Measurements from ENCODE around the gene RPS25. TPM values are rescaled to one million over a fixed set of nuclear protein-coding genes. Genes with fewer than 3 reads are reported as not detected.
"Not testable (repeated sequence)": the region's sequence is repeated elsewhere in the genome, so short reads cannot be mapped to it uniquely, and the experiment has no call there.

Gene RPS25
- 1,000 to 10,000 TPM; 1,115 to 1,170 TPM for total RNA-seq

DNA sequence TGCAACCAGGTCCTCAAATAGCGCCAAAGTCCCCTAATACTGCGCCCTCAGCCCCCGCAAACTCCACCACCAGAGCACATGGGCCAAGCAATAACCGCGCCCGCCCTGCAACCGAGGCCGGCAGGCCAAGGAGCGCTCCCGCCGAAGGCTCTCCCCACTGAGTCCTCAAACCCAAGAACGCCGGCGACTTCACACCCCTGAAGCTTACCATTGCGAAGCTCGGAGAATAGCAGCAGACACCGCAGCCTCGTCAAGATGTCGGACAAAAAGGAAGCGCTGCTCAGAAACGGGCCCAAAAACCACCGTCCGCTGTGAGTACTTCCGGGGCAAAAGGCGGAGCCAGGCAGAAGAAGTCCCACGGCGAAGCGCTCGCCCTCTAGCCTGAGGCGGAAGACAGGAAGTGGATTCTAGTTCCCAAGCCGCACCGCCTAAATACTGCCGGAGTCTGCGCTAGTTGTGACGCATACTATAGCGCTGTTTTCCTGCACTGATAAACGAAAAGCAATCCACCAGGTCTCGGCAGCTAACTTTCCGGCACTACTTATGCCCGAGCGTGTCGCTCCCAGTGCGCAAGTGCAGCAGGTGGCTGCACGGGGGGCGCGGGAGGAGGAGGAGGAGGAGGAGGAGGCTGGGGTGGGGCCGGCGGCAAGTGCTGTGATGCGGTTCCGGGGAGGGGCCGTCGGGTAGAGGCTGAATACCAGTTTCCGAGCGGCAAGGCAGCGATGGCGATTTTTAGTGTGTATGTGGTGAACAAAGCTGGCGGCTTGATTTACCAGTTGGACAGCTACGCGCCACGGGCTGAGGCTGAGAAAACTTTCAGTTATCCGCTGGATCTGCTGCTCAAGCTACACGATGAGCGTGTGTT, at the start of gene RPS25, which contains the start of gene TRAPPC4:
Gene RPS25 (minus strand): TSS at position 270 of the 865 bp plus-strand sequence. CDS start 59 bp downstream, at position 211.
Gene TRAPPC4 (plus strand): TSS at position 693 of the 865 bp plus-strand sequence. CDS start 30 bp downstream, at position 723.
- POLR2A ChIA-PET = interaction anchor here (0.6 to 4.1 kb wide), 17 partner anchors 9 to 278 kb away, joined by 3 to 37 read pairs (median 4); partner anchors contain the start of genes CENATAC, DDX6, HYOU1 and SLC37A4
- Mint-ChIP-seq H3K27ac (peak within 1 kb of the TSS; percentile 100), H3K9me3 (ENCODE audit: insufficient read depth) (no peaks in the 10 kb centered on the region), H3K36me3 (ENCODE audit: low read depth) (peaks cover 77% of the 10 kb centered on the region), H3K4me3 (peak within 1 kb of the TSS; percentile 99), H3K27me3 (ENCODE audit: low read depth) (no peaks in the 10 kb centered on the region), H3K4me1 (ENCODE audit: low read depth) (peaks cover 48% of the 10 kb centered on the region)
- DNase-seq = peak; percentile 98
- peak; percentile 93 for ATAC-seq
- CTCF ChIA-PET = interaction anchor here (0.7 to 2.5 kb wide), 6 partner anchors 13 to 92 kb away, joined by 3 to 12 read pairs (median 4); partner anchors contain the start of genes BCL9L, CENATAC and SLC37A4

DNA sequence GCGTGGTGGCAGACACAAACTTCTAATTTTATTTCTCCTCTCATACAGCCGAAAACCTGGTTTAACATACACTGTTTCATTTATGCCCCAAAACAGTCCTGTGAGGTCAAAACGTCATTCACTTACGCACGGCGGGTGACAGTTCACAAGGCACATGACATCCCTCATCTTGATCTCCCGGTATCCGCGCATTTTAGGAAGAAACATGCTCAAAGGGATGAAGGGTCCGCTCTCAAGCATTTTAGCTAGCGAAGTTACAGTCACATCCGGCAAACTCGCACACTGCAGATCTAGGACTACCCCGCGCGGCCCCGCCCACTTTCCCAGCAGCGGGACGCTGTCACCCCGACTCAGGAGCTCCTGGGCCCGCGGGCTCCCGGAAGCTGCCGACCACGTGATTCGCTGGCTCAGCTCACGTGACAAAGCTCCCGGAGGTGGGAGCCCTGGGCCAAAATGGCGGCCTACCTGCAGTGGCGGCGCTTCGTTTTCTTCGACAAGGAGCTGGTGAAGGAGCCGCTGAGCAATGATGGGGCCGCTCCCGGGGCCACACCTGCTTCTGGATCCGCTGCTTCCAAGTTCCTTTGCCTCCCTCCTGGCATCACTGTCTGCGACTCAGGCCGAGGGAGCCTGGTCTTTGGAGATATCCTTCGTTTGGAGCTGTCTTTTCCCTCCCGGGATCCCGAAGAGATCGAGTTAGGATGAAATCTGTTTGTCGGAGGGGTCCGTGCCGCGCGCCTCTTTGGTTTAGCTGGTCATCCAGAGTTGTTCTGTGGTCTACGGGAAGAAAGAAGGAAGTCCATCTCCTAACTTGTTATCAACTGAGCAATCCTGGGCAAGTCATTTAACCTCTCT, 49.5 kb upstream of the RPS25 start, which contains the start of gene VPS11:
Gene VPS11 (plus strand): TSS at position 448 of the 852 bp plus-strand sequence. CDS start 6 bp downstream, at position 454.
- Mint-ChIP-seq H3K4me3 (peak within 1 kb of the TSS; percentile 89), H3K9me3 (ENCODE audit: insufficient read depth) (no peaks in the 10 kb centered on the region), H3K36me3 (ENCODE audit: low read depth) (peaks cover 25% of the 10 kb centered on the region), H3K27me3 (ENCODE audit: low read depth) (no peaks in the 10 kb centered on the region), H3K4me1 (ENCODE audit: low read depth) (peaks cover 44% of the 10 kb centered on the region), H3K27ac (peak within 1 kb of the TSS; percentile 97)
- CTCF ChIA-PET = interaction anchor here (0.7 to 3.4 kb wide), 26 partner anchors 10 to 271 kb away, joined by 3 to 23 read pairs (median 5); partner anchors contain the start of genes C2CD2L, CBL, DPAGT1 and HMBS
- POLR2A ChIA-PET = interaction anchor here (0.7 to 2.2 kb wide), 27 partner anchors 10 to 277 kb away, joined by 3 to 31 read pairs (median 4); partner anchors contain the start of genes C2CD2L, CENATAC, DDX6 and HMBS
- peak; percentile 99 for ATAC-seq
- DNase-seq = peak; percentile 99

DNA sequence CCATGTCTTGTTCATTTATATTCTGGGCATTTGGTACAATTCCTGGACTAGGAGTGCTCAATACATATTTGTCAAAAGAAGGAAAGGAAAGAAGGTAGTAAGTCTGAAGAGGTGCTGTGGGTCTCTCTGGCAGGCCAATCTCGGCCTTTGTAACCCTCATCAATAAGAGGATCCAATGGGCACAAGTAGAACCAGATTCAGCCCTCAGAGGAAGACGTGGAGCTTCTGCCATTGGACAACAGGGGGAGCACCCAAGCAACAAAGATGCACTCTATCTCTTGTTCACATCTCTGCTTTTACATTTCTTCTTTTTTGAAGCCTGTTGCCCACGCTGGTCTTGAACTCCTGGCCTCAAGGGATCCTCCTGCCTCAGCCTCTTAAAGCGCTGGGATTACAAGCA, 47.2 kb upstream of the RPS25 start:
- ChIA-PET CTCF (interaction anchor here (0.5 to 3.4 kb wide), 7 partner anchors 10 to 309 kb away, joined by 3 to 18 read pairs (median 5); no protein-coding TSS in a partner anchor), POLR2A (interaction anchor here (1.1 to 1.5 kb wide), 2 partner anchors 20 to 29 kb away, joined by 4 to 7 read pairs; a partner anchor contains a TSS)
- H3K36me3 Mint-ChIP-seq (ENCODE audit: low read depth) = peaks cover 16% of the 10 kb centered on the region
- H3K27ac Mint-ChIP-seq = no peak overlapping the region
- H3K4me3 Mint-ChIP-seq = no peak overlapping the region
- no peaks in the 10 kb centered on the region for H3K27me3 Mint-ChIP-seq (ENCODE audit: low read depth)
- peaks cover 44% of the 10 kb centered on the region for H3K4me1 Mint-ChIP-seq (ENCODE audit: low read depth)
- DNase-seq (peak; percentile 74), ATAC-seq (peak; percentile 40)
- no peaks in the 10 kb centered on the region for H3K9me3 Mint-ChIP-seq (ENCODE audit: insufficient read depth)

DNA sequence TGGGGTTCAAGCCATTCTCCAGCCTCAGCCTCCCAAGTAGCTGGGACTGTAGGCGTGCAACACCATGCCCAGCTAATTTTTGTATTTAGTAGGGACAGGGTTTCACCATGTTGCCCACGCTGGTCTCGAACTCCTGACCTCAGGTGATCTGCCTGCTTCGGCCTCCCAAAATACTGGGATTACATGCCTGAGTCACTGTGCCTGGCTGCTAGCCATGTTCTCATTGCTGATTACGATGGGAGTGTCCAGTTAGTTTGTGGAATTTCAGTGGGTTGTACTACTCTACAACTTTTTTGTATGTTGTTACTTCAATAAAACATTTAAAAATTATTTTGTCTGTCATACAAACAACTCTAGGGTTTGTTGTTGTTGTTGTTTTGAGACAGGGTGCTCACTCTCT, 44.6 kb upstream of the RPS25 start:
- no peaks in the 10 kb centered on the region for H3K27me3 Mint-ChIP-seq (ENCODE audit: low read depth)
- ChIA-PET CTCF (no interaction called here), POLR2A (interaction anchor here (1.3 kb wide), 1 partner anchor 44 kb away, joined by 4 read pairs; the partner anchor contains the start of genes RPS25 and TRAPPC4)
- no peaks in the 10 kb centered on the region for H3K9me3 Mint-ChIP-seq (ENCODE audit: insufficient read depth)
- H3K4me3 Mint-ChIP-seq = no peak overlapping the region
- DNase-seq (no peak), ATAC-seq (no peak)
- peaks cover 38% of the 10 kb centered on the region for H3K4me1 Mint-ChIP-seq (ENCODE audit: low read depth)
- peaks cover 8% of the 10 kb centered on the region for H3K36me3 Mint-ChIP-seq (ENCODE audit: low read depth)
- no peak overlapping the region for H3K27ac Mint-ChIP-seq

DNA sequence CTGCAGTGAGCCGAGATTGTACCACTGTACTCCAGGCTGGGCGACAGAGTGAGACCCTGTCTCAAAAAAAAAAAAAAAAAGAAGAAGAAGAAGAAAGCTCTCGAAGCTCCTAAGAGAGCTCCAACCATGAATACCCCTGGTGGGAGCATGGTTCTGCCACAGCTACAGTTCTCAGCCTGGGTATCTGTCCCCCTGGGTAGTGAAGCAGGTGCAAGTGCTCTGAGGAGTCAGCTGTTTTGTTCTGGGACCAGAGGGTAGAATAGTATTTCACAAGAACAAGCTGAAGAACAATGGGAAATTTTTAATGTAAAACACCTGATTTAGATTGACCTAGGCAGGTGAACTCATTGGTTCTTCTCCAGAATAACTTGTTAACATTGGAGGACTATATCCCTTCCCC, 43.1 kb upstream of the RPS25 start:
- Mint-ChIP-seq H3K27me3 (ENCODE audit: low read depth) (no peaks in the 10 kb centered on the region), H3K36me3 (ENCODE audit: low read depth) (peaks cover 11% of the 10 kb centered on the region), H3K4me3 (no peak overlapping the region), H3K9me3 (ENCODE audit: insufficient read depth) (no peaks in the 10 kb centered on the region), H3K27ac (no peak overlapping the region), H3K4me1 (ENCODE audit: low read depth) (peaks cover 30% of the 10 kb centered on the region)
- ChIA-PET POLR2A (interaction anchor here (1.2 kb wide), 1 partner anchor 33 kb away, joined by 5 read pairs; a partner anchor contains a TSS), CTCF (no interaction called here)
- ATAC-seq (no peak), DNase-seq (no peak)

DNA sequence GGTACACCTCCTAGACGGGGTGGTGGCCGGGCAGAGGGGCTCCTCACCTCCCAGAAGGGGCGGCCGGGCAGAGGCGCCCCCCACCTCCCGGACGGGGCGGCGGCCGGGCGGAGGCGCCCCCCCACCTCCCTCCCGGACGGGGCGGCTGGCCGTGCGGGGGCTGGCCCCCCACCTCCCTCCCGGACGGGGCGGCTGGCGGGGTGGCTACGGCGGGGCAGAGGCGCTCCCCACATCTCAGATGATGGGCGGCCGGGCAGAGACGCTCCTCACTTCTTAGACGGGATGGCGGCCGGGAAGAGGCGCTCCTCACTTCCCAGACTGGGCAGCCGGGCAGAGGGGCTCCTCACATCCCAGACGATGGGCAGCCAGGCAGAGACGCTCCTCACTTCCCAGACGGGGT, 41.0 kb upstream of the RPS25 start:
- CTCF ChIA-PET; DNase-seq; H3K27ac Mint-ChIP-seq; POLR2A ChIA-PET; H3K9me3 Mint-ChIP-seq (ENCODE audit: insufficient read depth); H3K27me3 Mint-ChIP-seq (ENCODE audit: low read depth); ATAC-seq; H3K4me3 Mint-ChIP-seq: not testable (repeated sequence)
- Mint-ChIP-seq H3K4me1 (ENCODE audit: low read depth) (peaks cover 30% of the 10 kb centered on the region), H3K36me3 (ENCODE audit: low read depth) (peaks cover 26% of the 10 kb centered on the region)

DNA sequence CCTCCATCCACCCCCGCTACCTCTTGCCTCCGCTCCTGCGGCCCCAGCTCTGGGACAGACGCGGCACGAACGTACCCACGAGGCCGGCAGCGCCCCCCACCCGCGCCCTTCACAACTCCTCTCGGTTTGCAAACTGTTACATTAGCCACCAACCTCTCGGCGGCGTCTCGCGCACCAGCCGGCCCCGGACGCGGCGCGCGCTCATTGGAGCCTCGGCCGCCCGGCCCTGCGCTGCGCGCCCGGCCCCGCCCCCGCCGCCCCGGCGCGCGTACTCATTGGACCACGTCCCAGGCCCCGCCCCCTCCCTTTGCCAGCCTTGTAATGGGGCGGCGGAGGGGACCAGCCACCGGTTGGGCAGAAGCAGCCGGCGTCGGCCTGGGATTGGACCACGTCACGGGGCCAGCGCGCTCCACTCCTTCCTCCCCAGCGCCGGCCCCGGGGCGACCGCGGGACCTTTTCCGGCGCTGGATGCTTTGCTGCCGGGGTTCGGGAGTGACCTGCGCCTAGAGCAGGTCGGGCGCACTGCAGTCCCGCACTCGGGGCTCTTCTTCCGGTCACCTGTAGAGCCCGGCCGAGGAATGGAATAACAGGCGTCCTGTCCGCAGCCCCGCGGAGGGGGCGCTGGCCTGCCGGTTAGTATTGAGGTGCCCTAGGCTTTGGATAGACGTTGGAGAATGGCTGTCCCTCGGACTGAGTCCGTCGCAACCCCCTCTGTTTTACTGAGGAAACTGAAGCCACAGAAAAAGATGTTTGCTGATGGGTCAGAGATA, 39.0 kb upstream of the RPS25 start, which contains the start of gene HYOU1:
Gene HYOU1 (minus strand): TSS at position 206 of the 770 bp plus-strand sequence. CDS start 1,045 bp downstream, outside the sequence.
- POLR2A ChIA-PET = interaction anchor here (0.9 to 4.1 kb wide), 16 partner anchors 10 to 268 kb away, joined by 3 to 28 read pairs (median 6); partner anchors contain the start of genes C2CD2L, HINFP, HMBS and RPS25

DNA sequence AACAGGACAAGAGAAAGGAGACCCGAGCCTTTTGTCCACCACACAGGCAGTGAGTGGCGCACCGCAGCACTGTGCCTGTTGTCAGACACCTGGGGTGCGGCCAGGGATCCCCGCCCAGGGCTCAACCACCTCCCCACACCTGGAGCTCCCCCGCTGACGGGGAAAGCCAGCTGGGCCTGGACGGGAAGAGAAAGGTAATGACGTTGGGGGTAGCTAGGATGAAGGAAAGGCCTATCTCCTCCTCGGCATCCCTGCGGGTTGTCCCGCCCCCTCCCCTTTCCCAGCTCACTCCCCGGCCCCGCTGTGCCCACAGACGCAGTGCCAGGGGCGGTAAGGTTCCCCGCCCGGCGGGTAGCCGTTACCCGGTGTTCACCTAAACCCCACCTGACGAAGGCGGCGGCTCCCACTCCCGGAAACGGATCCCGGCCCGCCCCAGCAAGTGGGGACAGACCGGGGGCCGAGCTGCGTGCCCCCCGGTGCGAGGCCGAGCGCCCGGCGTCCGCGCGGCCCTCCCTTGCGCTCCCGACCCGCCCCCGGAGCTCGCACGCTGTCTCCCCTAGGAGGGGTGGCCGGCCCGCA, 38.4 kb upstream of the RPS25 start:
- CTCF ChIA-PET = interaction anchor here (0.5 to 2.6 kb wide), 12 partner anchors 11 to 268 kb away, joined by 3 to 12 read pairs (median 4); partner anchors contain the start of genes DPAGT1, SLC37A4 and VPS11
- DNase-seq (peak; percentile 56), ATAC-seq (peak; percentile 10)
- Mint-ChIP-seq H3K27ac (peak overlapping the region; percentile 99), H3K9me3 (ENCODE audit: insufficient read depth) (no peaks in the 10 kb centered on the region), H3K27me3 (ENCODE audit: low read depth) (no peaks in the 10 kb centered on the region), H3K4me1 (ENCODE audit: low read depth) (peaks cover 30% of the 10 kb centered on the region), H3K36me3 (ENCODE audit: low read depth) (peaks cover 51% of the 10 kb centered on the region), H3K4me3 (peak overlapping the region; percentile 97)
- POLR2A ChIA-PET = interaction anchor here (0.5 to 4.1 kb wide), 15 partner anchors 9 to 269 kb away, joined by 3 to 28 read pairs (median 5); partner anchors contain the start of genes C2CD2L, HMBS, RPS25 and TRAPPC4

More for the DNA sequence above, 39.0 kb upstream of the RPS25 start, which contains the start of gene HYOU1:
- H3K4me1 Mint-ChIP-seq (ENCODE audit: low read depth) = peaks cover 30% of the 10 kb centered on the region
- no peaks in the 10 kb centered on the region for H3K9me3 Mint-ChIP-seq (ENCODE audit: insufficient read depth)
- ATAC-seq (peak; percentile 96), DNase-seq (peak; percentile 99)
- H3K27ac Mint-ChIP-seq = peak within 1 kb of the TSS; percentile 99
- peak within 1 kb of the TSS; percentile 97 for H3K4me3 Mint-ChIP-seq
- H3K36me3 Mint-ChIP-seq (ENCODE audit: low read depth) = peaks cover 46% of the 10 kb centered on the region
- CTCF ChIA-PET = interaction anchor here (0.7 to 2.6 kb wide), 11 partner anchors 10 to 268 kb away, joined by 3 to 12 read pairs (median 6); partner anchors contain the start of genes DPAGT1, SLC37A4 and VPS11
- no peaks in the 10 kb centered on the region for H3K27me3 Mint-ChIP-seq (ENCODE audit: low read depth)

DNA sequence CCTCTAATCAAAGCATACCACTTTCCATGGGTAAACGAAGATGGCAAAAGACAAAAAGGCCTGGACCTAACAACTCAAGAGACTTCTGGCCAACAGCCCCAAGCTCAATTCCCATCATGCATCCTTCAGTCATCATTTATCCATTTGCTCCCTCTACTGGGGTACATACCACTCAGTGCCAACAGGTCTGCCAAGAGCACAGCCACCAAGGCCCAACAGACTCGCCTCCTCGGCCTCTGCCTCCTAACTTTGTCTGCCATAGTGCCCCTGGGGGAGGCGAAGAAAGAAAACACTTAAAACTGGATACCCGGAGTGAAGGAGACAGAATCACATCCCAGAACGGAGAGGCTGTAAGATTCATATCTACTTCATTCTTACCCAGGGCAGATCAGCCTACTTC, 37.8 kb upstream of the RPS25 start:
- CTCF ChIA-PET = interaction anchor here (0.8 to 2.6 kb wide), 12 partner anchors 12 to 366 kb away, joined by 3 to 12 read pairs (median 4); partner anchors contain the start of genes SLC37A4, TRAPPC4 and VPS11
- peaks cover 30% of the 10 kb centered on the region for H3K4me1 Mint-ChIP-seq (ENCODE audit: low read depth)
- no peaks in the 10 kb centered on the region for H3K9me3 Mint-ChIP-seq (ENCODE audit: insufficient read depth)
- no peaks in the 10 kb centered on the region for H3K27me3 Mint-ChIP-seq (ENCODE audit: low read depth)
- POLR2A ChIA-PET = interaction anchor here (0.5 to 4.1 kb wide), 14 partner anchors 8 to 269 kb away, joined by 3 to 28 read pairs (median 6); partner anchors contain the start of genes C2CD2L, HMBS, RPS25 and TRAPPC4
- DNase-seq (peak; percentile 32), ATAC-seq (no peak)
- peak overlapping the region; percentile 97 for H3K4me3 Mint-ChIP-seq
- H3K36me3 Mint-ChIP-seq (ENCODE audit: low read depth) = peaks cover 58% of the 10 kb centered on the region
- peak overlapping the region; percentile 78 for H3K27ac Mint-ChIP-seq
